HG03571 (cell line): ENCODE measurements around the gene LSP1.
"Not testable (repeated sequence)": the region's sequence is repeated elsewhere in the genome, so short reads cannot be mapped to it uniquely, and the experiment has no call there.

ENCODE experiments used
- ATAC-seq: cut with Tn5 transposase; IDR thresholded peaks from one replicate; pipeline ENCODE4 v1.9.1; 2021; ENCODE audit not compliant: unreplicated experiment

The LSP1 gene

DNA sequence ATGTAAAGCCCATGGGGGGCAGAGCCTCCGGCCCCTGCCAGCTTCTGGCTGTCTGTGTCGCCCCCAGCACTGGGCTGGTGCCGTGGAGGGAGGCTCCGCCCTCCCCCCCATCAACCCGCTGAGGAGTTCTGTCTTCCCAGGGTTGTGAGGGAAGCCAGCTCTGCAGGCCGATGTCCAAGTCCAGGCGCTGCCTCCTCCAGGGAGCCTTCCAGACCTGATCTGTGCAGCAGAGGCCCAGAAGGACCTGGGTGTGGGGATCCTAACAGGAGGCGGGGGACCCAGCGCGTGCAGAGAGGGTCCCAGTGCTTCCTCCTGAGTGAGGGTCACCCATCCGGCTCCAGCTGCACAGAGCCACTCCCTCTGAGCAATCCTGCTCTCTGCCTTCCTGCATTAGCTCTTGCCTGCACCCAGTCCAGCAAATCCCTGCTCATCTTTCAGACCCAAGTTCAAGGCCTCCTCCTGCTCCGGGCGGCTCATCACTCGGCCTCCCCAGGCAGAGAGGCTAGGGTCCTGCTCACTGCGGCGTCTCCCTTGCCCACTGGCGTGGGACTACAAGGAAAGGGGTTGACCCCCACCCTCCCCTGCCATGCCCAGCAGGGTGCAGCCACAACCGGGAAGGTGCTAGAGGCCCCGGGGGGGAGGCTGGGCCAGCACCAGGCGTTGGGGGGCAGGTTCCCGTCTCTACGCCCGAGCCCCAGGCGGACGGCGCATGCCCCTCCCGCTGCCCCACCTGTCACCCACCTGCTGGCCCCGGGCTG is 22.4 kb downstream of the LSP1 start:
- no peak for ATAC-seq

DNA sequence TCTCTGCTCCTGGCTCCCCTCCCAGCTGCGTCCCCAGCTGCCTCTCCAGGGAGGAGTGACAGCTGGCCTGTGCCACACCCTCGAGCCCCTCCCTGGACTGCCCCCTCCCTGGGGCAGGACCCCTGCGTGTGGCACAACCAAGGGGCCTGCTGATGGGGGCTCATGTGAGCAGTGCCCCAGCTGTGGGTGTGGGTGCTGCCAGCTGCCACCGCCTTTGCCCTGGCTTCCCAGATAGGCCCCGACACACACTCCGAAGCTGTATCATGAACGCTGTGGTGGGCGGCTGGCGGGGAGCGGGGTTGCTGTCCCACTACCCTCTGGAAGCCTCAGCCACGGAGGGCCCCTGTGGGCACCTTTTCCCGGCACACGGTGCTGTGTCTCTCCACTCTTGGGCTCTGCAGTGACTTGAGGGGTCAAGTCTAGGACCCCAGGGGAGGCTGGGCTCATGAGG is 23.0 kb downstream of the LSP1 start:
- not testable (repeated sequence) for ATAC-seq

DNA sequence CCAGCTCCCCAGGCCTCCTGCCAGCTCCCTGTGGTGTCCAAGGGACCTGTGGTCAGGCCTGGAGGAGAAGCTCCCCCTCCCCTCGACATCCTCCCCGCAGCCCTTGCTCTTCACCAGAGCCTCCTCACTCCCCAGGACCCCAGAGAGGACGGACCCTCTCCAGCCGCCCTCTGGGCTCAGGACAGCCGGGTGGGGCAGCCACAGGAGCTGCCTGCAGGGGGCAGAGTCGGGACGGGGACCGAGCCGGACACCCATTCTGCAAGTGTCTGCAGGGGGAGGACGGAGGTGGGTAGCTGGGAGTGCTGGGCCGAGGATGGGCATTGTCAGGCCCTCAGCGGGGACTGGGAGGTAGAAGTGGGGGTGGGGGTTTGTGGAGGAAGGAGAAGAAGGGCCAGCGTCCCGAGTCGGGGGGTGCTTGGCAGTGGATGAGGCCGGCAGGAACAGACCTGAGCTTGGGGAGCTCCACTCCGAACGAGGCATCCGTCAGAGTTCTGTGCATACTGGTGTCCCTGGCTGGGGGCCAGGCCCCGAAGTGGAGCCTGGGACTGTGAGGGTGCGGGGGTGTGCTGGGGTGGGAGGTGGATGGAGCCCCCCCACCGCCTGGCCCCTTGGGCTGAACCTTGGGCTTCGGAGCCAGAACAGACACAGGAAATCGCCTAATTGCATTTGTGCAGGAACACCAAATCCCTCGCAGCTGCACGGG is 23.6 kb downstream of the LSP1 start:
- no peak for ATAC-seq

DNA sequence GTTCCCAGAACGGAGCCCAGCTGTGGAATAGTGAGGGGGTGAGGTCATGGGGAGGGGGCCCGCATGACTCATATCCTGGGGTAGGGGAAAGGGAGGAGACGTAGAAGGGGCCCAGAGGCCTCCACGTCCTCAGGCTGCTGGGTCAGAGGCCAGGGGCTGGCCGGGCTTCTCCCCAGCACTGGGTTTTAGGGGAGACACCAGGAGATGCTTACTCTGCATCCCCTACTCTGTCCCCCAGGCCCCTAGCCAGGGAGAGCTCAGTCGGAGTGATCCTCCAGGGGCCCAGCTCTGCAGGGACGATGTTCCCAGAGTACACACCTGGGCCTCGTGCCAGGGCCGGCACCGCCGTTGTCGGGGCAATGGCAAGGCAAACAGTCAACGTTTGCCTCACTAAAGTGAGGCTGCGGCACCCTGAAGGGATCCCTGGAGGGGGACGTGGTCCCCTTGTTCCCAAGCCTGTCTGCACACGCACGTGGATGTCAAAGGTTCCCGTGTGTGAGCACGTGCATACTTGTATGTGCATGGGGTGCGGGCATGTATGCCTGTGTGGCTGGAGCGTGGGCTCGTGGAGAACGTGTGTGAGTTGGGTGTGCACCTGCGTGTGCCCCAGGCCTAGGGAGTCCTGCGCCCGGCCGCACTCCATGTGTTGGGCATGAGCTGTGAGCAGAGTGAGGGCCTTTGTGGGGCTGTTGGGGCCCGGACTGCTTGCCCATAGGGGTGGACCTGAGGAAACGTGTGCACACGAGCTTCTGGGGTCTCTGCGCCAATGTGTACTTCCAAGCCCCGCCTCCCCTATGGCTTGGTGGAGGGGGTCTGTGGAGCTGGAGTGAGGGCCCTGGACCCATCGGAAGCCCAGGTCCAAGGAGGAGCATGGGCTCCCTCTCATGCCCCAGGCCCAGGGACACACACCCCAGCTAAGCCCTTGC is 24.6 kb downstream of the LSP1 start:
- ATAC-seq = no peak

DNA sequence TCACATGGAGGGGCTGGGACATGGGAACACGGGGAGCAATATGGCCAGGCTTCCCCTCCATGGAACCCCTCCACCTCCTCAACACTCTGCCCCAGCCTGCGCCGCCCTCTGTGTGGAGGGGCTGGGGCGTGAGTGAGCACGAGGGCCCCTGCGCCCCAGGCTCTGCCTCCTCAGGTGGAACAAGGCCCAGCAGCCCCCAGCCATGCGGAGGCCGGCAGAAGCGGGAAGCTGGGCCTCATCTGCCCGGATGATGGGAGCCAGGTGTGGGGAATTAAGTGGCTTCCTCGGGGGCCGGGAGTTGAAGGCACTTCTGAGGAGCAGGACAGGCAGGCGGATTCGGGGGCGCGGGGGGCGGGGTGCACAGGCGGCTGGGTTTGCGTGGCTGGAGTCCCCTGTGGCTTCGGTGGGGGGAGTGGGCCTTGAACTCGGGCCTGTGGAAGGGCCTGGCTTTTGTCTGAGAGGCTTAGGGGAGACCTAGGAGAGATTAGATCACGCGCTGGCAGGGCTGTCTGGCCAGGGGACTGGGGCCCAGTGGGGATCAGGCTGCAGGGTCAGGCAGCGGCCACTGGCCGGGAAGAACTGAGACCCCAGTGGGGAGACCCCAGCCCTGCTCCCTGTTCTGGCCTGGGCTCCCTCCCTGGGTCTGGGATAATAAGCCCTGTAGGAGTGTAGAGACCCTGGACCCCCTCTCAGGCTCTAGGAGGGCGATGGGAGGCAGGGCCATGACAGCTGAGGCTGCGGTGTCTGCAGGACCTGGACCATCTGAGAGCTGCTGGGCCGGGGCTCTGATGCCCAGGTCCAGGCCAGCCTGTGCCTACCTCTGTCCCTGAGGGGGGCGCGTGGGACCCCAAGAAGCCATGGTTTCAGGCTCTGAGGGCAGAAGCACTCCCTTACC is 25.5 kb downstream of the LSP1 start:
- ATAC-seq = no peak

DNA sequence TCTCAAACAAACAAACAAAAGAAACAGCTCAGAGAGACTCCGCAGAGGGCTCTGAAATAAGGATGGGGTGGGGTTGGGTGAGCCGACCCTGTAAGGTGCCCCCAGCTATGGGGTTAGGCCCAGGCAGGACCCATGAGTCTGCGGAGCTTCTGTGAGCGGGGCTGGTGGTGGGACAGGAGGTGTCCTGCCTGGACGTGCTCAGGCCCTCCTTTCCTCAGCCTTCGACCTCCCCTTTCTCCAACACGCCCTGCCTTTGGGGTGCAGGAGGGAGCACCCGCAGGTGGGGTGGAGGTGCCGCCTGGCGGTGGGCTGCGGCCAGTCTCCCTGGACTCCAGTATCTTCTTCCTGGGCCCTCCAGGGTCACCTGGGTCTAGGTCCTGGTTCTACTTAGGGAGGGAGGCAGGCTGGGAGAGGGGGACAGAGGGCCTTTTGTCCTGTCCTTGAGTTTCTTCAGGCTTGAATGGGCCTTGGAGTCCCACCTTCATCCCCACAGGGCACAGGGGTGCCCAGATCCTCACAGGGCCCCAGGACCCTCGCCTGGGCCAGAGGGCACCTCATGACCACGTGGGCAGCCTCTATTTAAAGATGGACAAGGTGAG is 26.6 kb downstream of the LSP1 start:
- ATAC-seq = no peak

DNA sequence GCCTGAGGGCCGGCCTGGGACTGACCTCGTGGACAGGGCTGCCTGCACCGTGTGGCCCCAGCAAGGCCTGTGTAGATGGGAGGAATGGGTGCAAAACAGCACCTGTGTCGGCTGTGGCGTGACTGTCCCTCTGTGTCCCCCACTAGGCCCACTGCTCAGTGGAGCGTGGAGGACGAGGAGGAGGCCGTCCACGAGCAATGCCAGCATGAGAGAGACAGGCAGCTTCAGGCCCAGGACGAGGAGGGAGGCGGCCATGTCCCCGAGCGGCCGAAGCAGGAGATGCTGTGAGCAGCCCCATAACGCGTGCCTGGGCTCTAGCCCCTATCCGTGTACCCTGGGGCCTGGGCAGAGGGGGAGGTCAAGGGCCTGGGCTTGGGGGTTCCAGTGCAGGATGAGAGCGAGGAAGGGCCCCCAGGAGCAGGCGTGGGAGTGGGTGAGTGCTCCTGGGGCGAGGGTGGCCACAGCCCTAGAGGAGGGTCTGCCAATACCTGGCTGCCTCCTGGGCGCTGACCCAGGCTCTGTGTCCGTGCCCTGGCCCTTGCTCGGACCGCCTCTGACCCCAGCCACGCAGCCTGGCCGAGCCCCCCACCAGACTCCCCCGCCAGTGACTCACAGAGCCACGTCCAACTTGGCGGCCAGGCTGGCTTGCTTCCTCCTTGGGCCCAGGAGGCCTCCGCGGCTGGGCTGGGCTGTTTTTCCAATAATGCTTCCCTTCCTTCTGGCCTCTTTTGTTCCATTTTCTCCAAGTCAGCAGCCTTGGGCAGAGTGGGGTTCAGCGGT is 27.2 kb downstream of the LSP1 start:
- no peak for ATAC-seq

DNA sequence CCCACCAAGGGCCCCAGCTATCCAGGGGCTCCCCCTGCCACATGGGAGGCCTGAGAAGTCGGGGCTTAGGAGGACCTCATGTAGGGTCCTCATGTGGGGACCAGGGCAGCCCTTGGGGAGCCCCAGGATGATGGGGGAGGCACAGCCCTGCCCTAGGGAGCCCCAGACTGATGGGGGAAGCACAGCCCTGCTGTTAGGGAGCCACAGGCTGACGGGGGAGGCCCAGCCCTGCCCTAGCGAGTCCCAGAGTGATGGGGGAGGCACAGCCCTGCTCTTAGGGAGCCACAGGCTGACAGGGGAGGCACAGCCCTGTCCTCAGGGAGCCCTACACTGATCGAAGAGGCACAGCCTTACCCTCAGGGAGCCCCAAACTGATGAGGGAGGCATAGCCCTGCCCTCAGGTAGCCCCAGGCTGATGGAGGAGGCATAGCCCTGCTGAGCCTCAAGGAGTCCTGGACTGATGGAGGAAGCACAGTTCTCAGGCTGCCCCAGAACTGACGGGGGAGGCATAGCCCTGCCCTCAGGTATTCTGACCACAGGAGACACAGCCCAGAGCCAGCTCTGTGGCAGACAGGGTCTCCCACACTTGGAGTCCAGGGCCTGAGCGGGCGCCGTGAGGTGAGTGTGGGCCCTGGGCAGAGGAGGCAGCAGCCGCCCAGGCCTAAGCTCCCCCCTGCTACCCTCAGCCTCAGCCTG is 28.0 kb downstream of the LSP1 start:
- ATAC-seq = no peak

DNA sequence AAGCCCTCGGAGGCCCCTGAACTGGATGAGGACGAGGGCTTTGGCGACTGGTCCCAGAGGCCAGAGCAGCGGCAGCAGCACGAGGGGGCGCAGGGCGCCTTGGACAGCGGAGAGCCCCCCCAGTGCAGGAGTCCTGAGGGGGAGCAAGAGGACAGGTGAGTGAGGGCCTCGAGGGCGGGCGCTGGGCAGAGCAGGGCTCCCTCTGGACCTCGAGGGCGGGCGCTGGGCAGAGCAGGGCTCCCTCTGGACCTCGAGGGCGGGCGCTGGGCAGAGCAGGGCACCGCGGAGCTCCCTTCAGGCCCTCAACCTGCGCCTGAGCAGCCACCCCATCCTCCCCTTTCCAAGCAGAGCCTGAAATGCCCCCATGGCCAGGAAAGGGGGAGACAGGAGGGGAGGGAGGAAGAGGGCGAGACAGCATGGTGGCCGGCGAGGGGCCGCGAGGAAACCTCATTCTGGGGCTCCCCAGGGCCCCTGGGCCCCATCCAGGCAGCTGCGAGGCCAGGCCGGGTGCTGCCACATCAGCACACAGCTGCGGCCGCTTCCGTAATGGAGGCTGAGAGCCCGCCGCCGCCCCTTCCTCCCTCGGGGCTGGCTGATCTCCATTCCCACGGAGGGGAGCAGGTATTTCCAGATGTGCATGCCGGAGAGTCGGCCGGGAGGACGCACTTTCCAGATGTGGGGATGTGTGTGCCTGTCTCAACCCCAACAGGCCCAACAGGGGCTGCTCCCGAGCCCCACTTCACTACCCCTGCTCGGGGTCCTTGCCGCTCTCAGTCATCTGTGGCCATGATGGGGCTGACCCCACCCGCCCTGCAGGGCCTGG is 28.8 kb downstream of the LSP1 start:
- ATAC-seq = no peak

DNA sequence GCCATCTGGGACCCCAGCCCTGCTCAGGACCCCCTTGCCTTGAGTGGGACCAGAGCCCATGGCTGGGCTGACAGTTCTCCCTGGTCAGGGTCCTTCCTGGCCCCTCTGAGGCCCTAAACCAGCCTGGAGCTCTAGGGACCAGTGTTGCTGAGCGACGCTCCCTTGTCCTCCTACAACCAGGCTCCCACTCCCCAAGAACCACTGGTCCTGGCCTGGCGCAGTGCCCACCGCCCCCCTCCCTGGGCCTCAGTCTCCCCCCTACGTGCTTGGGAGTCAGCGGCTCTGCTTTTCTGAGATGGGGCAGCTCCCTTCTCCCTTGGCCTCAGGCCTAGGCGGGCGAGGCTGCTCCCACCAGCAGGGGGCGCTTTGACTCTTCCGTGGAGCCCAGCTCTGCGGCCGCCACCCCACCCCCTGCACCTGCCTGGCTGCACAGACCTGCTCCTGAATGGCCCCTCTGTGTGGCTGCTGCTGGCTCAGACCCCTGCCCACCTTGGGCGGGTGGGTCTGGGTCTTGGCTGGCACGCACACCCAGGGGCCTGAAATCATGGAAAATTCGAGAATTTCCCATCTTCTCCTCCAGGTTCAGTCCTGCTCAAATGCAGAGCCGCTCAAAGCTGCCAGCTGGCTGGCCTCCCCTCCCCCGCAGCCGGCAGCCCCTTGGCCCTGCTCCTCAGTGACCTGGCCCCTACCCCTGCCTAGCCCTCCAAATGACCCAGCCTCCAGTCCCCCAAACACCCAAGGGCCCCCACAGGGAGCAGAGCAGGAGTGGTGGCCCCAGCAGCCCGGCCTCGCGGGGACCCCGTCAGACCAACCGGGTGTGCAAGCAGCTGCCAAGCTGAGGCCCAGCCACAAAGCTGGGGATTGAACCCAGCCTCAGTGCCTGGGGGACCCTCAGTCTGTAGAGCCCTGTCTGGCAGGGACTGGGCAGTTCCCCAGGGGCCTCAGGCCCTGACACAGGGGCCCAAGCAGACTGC is 29.7 kb downstream of the LSP1 start:
- ATAC-seq = no peak

DNA sequence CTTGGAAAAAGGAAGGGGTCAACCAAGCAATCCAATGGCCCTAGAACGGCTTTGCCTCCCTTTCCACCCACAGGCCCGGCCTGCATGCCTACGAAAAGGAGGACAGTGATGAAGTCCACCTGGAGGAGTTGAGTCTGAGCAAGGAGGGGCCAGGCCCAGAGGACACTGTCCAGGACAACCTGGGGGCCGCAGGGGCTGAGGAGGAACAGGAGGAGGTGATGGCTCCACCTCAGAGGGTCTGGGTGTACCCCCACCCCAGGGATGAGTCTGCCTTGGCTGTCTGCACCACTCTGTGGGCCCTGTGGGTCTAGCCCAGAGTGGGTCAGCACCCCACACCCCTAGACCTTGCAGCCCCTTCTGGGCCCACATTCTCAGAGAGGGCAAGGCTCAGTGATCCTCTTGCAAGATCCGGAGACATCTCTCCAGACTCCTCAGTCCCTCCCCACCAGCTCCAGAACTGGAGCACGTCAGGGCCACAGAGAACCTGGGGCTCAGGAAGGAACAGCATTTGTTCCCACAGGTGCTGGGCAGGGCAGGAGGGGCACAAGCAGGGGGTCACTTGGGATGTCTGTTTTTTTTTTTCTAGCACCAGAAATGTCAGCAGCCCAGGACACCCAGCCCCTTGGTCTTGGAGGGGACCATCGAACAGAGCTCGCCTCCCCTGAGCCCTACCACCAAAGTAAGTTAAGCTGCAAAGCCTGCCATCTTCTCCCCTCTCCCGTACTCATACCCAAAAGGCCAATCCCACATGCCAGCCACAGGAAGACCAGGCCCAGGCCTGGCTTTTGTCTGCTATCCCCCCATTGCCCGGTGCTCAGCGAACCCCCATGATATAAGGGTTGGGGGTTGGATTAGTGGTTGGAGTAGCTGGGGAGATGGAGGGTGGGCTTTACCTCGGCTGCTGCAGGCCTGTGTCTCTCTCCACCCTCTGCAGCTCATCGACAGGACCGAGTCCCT is 30.7 kb downstream of the LSP1 start:
- ATAC-seq = no peak

DNA sequence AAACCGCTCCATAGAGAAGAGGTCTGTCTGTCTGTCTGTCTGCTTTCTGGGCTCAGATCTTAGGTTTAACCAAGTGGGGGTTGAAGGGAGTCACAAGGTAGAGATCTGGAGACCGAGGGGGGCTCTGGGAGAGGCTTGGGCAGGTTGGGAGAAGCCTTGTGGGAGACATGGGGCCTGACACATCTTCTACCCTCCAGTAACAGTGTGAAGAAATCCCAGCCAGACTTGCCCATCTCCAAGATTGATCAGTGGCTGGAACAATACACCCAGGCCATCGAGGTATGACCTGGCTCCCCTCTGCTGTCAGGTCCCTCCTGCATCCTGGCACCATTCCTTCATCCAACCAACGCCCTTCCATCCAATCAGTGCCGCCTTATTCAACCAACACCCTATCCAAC is 31.4 kb downstream of the LSP1 start:
- ATAC-seq = no peak

DNA sequence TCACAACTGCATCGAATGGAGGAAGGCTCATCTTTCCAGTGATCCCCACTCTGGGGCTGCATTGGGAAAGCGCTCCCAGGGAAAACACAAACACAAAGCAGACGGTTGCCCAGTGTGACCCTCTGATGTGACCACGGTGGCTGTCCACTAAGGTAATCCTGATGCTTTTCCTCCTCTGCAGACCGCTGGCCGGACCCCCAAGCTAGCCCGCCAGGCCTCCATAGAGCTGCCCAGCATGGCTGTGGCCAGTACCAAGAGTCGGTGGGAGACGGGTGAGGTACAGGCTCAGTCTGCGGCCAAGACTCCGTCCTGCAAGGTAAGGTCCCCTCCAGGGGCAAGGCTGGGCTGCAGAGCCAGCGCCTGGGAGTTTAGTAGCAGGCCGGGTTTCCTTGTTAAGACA is 33.7 kb downstream of the LSP1 start:
- ATAC-seq = not testable (repeated sequence)

DNA sequence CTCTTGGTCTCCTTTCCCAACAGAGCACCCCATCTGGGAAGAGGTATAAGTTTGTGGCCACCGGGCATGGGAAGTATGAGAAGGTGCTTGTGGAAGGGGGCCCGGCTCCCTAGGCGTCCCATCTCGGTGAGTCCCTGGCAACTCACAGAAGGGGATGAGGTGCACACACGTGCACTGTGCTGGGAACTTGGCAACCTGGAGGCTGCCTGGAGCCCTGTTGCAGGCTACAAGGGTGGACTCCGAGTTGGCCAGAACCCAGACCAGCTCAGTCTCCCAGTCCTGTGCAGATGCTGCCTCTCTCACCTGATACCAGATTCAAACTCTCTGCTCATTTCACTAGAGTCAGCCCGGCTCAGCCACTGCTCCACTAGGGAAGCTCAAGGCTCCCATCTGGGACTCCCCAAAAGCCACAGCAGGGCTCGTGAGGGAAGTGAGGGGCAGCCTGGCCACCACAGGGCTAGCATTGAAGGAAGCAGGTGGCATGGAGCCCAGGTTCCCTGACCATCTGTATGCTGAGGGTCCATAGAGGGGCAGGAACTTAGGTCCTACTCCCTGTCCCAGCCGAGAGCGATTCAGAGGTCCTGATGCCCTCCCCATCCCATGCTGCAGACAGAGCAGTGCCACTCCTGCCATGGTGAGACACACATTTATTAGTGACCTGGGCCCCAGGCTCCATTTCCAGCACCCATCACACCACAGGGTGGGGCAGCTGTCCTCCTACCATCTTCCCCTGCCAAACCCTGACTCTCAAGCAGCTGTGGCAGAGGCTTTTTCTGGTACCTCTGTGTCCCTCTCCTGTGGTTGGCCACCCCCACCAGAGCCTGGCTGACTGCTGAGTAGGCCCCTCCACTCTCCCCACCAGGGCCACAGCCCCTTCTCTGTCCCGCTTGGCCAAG is 34.8 kb downstream of the LSP1 start:
- no peak for ATAC-seq

DNA sequence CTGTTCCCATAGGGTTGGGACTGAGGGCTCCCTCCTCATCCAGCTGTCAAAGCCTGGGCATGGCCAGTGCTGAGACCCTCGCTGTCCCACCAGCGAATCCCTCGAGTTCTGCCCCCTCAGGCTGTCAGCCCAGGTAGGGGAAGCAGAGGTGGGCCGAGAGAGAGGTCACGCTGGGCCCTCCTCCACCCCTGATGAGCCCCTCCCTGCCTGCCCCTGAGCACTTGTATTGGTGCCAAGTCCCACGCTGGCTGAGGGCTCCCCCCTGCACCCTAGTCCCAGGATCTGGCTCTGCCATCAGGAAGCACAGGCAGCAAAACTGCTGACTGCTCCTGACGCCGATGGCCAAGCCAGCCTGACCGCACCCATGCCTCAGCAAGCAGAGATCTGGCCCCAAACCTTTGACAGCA is 35.5 kb downstream of the LSP1 start:
- ATAC-seq = no peak
